Gastrocnemius medialis (tissue), 4 donors: ENCODE measurements around the gene GYPC. TPM values are rescaled to one million over a fixed set of nuclear protein-coding genes. Genes with fewer than 3 reads are reported as not detected.

ENCODE experiments used
- ATAC-seq, 2 donors: fragments of 150-250 bp; one replicate each; pipeline ENCODE4 v1.9.1; 2016
- DNase-seq, 2 donors: peaks; one replicate each; pipeline ENCODE4 v3.0.0-alpha.2; 2019
- H3K27ac ChIP-seq, 4 donors: fragments of 200-600 bp; sonication (generic); 1 replicate in 1 of 4; 2 replicates in 3 of 4; pipeline ENCODE4 v1.5.1; 2016 to 2018; ENCODE audit warnings: mild to moderate bottlenecking in 2 of 4, moderate library complexity in 1 of 4
- H3K27me3 ChIP-seq, 3 donors: fragments of 200-600 bp; sonication (generic) in 2 of 3; 1 replicate in 1 of 3; 2 replicates in 2 of 3; pipeline versions ENCODE4 v1.5.1 to v1.6.0; 2016 to 2019; ENCODE audit warnings: mild to moderate bottlenecking in 1 of 3, moderate library complexity in 1 of 3
- H3K36me3 ChIP-seq, 2 donors: fragments of 200-600 bp; sonication (generic) in 1 of 2; one replicate each; pipeline ENCODE4 v1.5.1; 2017 to 2018
- H3K4me1 ChIP-seq, 2 donors: fragments of 200-600 bp; sonication (generic) in 1 of 2; one replicate each; pipeline ENCODE4 v1.5.1; 2016 to 2017; ENCODE audit warnings: mild to moderate bottlenecking in 2 of 2
- H3K4me3 ChIP-seq, 4 donors: fragments of 200-600 bp; sonication (generic) in 3 of 4; 1 replicate in 1 of 4; 2 replicates in 3 of 4; pipeline ENCODE4 v1.5.1; 2016 to 2019; ENCODE audit warnings: mild to moderate bottlenecking in 2 of 4
- H3K9me3 ChIP-seq, 3 donors: fragments of 200-600 bp; sonication (generic) in 2 of 3; 1 replicate in 1 of 3; 2 replicates in 2 of 3; pipeline ENCODE4 v1.5.1; 2016 to 2019
- CTCF ChIP-seq, 5 experiments: fragments of 450-650 bp in 3 of 5; fragments of 200-600 bp in 2 of 5; sonication (generic) in 2 of 5; IDR thresholded peaks in 4 of 5; conservative IDR thresholded peaks in 1 of 5; 1 replicate in 4 of 5; 2 replicates in 1 of 5; pipeline ENCODE4 v1.5.1; 2016 to 2019; ENCODE audit warnings: antibody characterized with exemption in 5 of 5, mild to moderate bottlenecking in 3 of 5, moderate library complexity in 3 of 5
- POLR2A ChIP-seq, 2 donors: fragments of 450-650 bp; IDR thresholded peaks; one replicate each; pipeline ENCODE4 v1.6.1; 2017; ENCODE audit warnings: antibody characterized with exemption in 2 of 2, mild to moderate bottlenecking in 2 of 2, moderate library complexity in 2 of 2
- in situ Hi-C, 4 donors: fragments of 200-750 bp; cut with MboI; loops; one replicate each; pipeline versions ENCODE4 v1.15.0 to v1.8.0; 2017; ENCODE audit warnings: low sequenced_read_pairs in 4 of 4
- intact Hi-C: fragments of 100-400 bp; cut with DNase I; formaldehyde crosslinking; loops from one replicate; pipeline ENCODE4 v1.15.1; 2023; ENCODE audit warnings: low total_unique reads
- total RNA-seq, 4 donors: library from RNA; depleted of rRNA; stranded (reverse); fragments of >200 nt; gene quantifications; one replicate each; pipeline versions ENCODE4 v1.1.0 to v1.2.3, GENCODE V29; 2016

Gene GYPC
- total RNA-seq, 4 donors from 2014 or later: 66.3 to 82.0 (median 71.9) TPM

GRCh38 chr2:126674075-126674744 lies 18.3 kb downstream of the GYPC start:
- Histone ChIP-seq H3K9me3 (no peaks in the 10 kb centered on the region), H3K4me3 (no peak overlapping the region), H3K36me3 (peaks cover 0 to 8% of the 10 kb centered on the region in 2 donors), H3K27me3 (no peaks in the 10 kb centered on the region), H3K4me1 (peaks cover 49 to 50% of the 10 kb centered on the region in 2 donors), H3K27ac (no peak overlapping the region)
- TF ChIP-seq POLR2A (IDR thresholded peaks at IDR 0.05): no peak
- no peak for TF ChIP-seq CTCF (IDR thresholded peaks at IDR 0.05 in 4 of 5, conservative IDR thresholded peaks at IDR 0.05 in 1 of 5)
- no peak for ATAC-seq
- intact Hi-C loops: no loop called here
- no peak for DNase-seq
- in situ Hi-C loops: no loop called here

- DNase-seq: no peak
- in situ Hi-C loops (no loop called here), intact Hi-C loops (no loop called here)
- no peak for TF ChIP-seq CTCF (IDR thresholded peaks at IDR 0.05 in 4 of 5, conservative IDR thresholded peaks at IDR 0.05 in 1 of 5)
- no peak for TF ChIP-seq POLR2A (IDR thresholded peaks at IDR 0.05)
- Histone ChIP-seq H3K9me3 (no peaks in the 10 kb centered on the region), H3K4me3 (no peak overlapping the region), H3K4me1 (peaks cover 37 to 40% of the 10 kb centered on the region in 2 donors), H3K36me3 (peaks cover 0 to 8% of the 10 kb centered on the region in 2 donors), H3K27me3 (no peaks in the 10 kb centered on the region), H3K27ac (no peak overlapping the region)
- ATAC-seq: no peak
These were observed 19.7 kb downstream of the GYPC start for GRCh38 chr2:126675637-126676036.

- Histone ChIP-seq H3K27ac (no peak overlapping the region), H3K4me3 (no peak overlapping the region), H3K4me1 (peaks cover 28 to 33% of the 10 kb centered on the region in 2 donors), H3K9me3 (no peaks in the 10 kb centered on the region), H3K36me3 (peaks cover 0 to 8% of the 10 kb centered on the region in 2 donors), H3K27me3 (no peaks in the 10 kb centered on the region)
- TF ChIP-seq CTCF (IDR thresholded peaks at IDR 0.05 in 4 of 5, conservative IDR thresholded peaks at IDR 0.05 in 1 of 5) (no peak), POLR2A (IDR thresholded peaks at IDR 0.05) (no peak)
- intact Hi-C loops: no loop called here
- no peak for ATAC-seq
- no peak for DNase-seq
- in situ Hi-C loops: no loop called here
These were observed 20.5 kb downstream of the GYPC start for GRCh38 chr2:126676221-126677175.

GRCh38 chr2:126677176-126677538 lies 21.2 kb downstream of the GYPC start:
- TF ChIP-seq POLR2A (IDR thresholded peaks at IDR 0.05) (no peak), CTCF (IDR thresholded peaks at IDR 0.05 in 4 of 5, conservative IDR thresholded peaks at IDR 0.05 in 1 of 5) (no peak)
- DNase-seq (no peak), ATAC-seq (no peak)
- Histone ChIP-seq H3K27ac (no peak overlapping the region), H3K4me1 (peaks cover 25 to 26% of the 10 kb centered on the region in 2 donors), H3K27me3 (no peaks in the 10 kb centered on the region), H3K4me3 (no peak overlapping the region), H3K36me3 (peaks cover 0 to 8% of the 10 kb centered on the region in 2 donors), H3K9me3 (no peaks in the 10 kb centered on the region)
- in situ Hi-C loops (no loop called here), intact Hi-C loops (no loop called here)
